ENCODE results near the gene SLC10A1. TPM values are rescaled to one million over a fixed set of nuclear protein-coding genes. Genes with fewer than 3 reads are reported as not detected.

Gene SLC10A1
- total and polyA plus RNA-seq, 2 donors from 2014 or later, result not detected

- Histone ChIP-seq H3K36me3 (ENCODE audit: control insufficient read depth in 2 of 3, insufficient read depth in 3 of 3, low read length in 3 of 3) (peaks cover 28 to 70% (median 47%) of the 10 kb centered on the region in 3 donors), H3K9me3 (ENCODE audit: control insufficient read depth in 2 of 3, insufficient read depth in 1 of 3, low read length in 3 of 3) (no peaks in the 10 kb centered on the region), H3K4me3 (ENCODE audit: low read length in 3 of 3) (no peak overlapping the region), H3K27ac (ENCODE audit: low read depth in 2 of 2, low read length in 2 of 2) (no peak overlapping the region), H3K27me3 (ENCODE audit: control insufficient read depth, insufficient read depth, low read length) (no peaks in the 10 kb centered on the region), H3K9ac (ENCODE audit: low read length in 3 of 3) (no peak overlapping the region), H3K4me1 (ENCODE audit: control insufficient read depth in 2 of 3, insufficient read depth in 2 of 3, low read depth in 1 of 3, low read length in 3 of 3) (peaks cover 12 to 25% (median 13%) of the 10 kb centered on the region in 3 donors)
- peak in 1 of 5 donors; percentile 70 for DNase-seq
- intact Hi-C loops (cut with DNase I), result no loop called here
- TF ChIP-seq CTCF (IDR thresholded peaks at IDR 0.05; ENCODE audit: borderline replicate concordance, extremely low read depth, insufficient read depth), result no peak
- no peak for FAIRE-seq
These were observed 25.9 kb downstream of the SLC10A1 start for GRCh38 chr14:69771136-69771535.

- H3K27me3 ChIP-seq (ENCODE audit: control insufficient read depth, insufficient read depth, low read length), result no peaks in the 10 kb centered on the region
- H3K9ac ChIP-seq (ENCODE audit: low read length in 3 of 3), result no peak overlapping the region
- intact Hi-C loops (cut with DNase I), result no loop called here
- FAIRE-seq, result no peak
- DNase-seq, result no peak
- no peak overlapping the region for H3K27ac ChIP-seq (ENCODE audit: low read depth in 2 of 2, low read length in 2 of 2)
- no peak overlapping the region for H3K4me3 ChIP-seq (ENCODE audit: low read length in 3 of 3)
- no peaks in the 10 kb centered on the region for H3K9me3 ChIP-seq (ENCODE audit: control insufficient read depth in 2 of 3, insufficient read depth in 1 of 3, low read length in 3 of 3)
- peaks cover 28 to 65% (median 45%) of the 10 kb centered on the region in 3 donors for H3K36me3 ChIP-seq (ENCODE audit: control insufficient read depth in 2 of 3, insufficient read depth in 3 of 3, low read length in 3 of 3)
- no peak for TF ChIP-seq CTCF (IDR thresholded peaks at IDR 0.05; ENCODE audit: borderline replicate concordance, extremely low read depth, insufficient read depth)
- peaks cover 12 to 25% (median 13%) of the 10 kb centered on the region in 3 donors for H3K4me1 ChIP-seq (ENCODE audit: control insufficient read depth in 2 of 3, insufficient read depth in 2 of 3, low read depth in 1 of 3, low read length in 3 of 3)
These were observed 26.5 kb downstream of the SLC10A1 start for GRCh38 chr14:69770559-69770958.

GRCh38 chr14:69769623-69770022 is 27.4 kb downstream of the SLC10A1 start:
- Histone ChIP-seq H3K36me3 (ENCODE audit: control insufficient read depth in 2 of 3, insufficient read depth in 3 of 3, low read length in 3 of 3) (peaks cover 28 to 56% (median 41%) of the 10 kb centered on the region in 3 donors), H3K4me3 (ENCODE audit: low read length in 3 of 3) (peak overlapping the region in 2 of 3 donors; percentile 39 to 47), H3K27me3 (ENCODE audit: control insufficient read depth, insufficient read depth, low read length) (no peaks in the 10 kb centered on the region), H3K9me3 (ENCODE audit: control insufficient read depth in 2 of 3, insufficient read depth in 1 of 3, low read length in 3 of 3) (no peaks in the 10 kb centered on the region), H3K4me1 (ENCODE audit: control insufficient read depth in 2 of 3, insufficient read depth in 2 of 3, low read depth in 1 of 3, low read length in 3 of 3) (peaks cover 12 to 25% (median 13%) of the 10 kb centered on the region in 3 donors), H3K27ac (ENCODE audit: low read depth in 2 of 2, low read length in 2 of 2) (no peak overlapping the region), H3K9ac (ENCODE audit: low read length in 3 of 3) (no peak overlapping the region)
- intact Hi-C loops (cut with DNase I), result no loop called here
- no peak for FAIRE-seq
- no peak for TF ChIP-seq CTCF (IDR thresholded peaks at IDR 0.05; ENCODE audit: borderline replicate concordance, extremely low read depth, insufficient read depth)
- DNase-seq, result no peak

- Histone ChIP-seq H3K9me3 (ENCODE audit: control insufficient read depth in 2 of 3, insufficient read depth in 1 of 3, low read length in 3 of 3) (no peaks in the 10 kb centered on the region), H3K4me3 (ENCODE audit: low read length in 3 of 3) (peak overlapping the region; percentile 45 to 99 (median 95)), H3K9ac (ENCODE audit: low read length in 3 of 3) (peak overlapping the region in 2 of 3 donors; percentile 100), H3K36me3 (ENCODE audit: control insufficient read depth in 2 of 3, insufficient read depth in 3 of 3, low read length in 3 of 3) (peaks cover 28 to 56% (median 36%) of the 10 kb centered on the region in 3 donors), H3K27me3 (ENCODE audit: control insufficient read depth, insufficient read depth, low read length) (no peaks in the 10 kb centered on the region), H3K4me1 (ENCODE audit: control insufficient read depth in 2 of 3, insufficient read depth in 2 of 3, low read depth in 1 of 3, low read length in 3 of 3) (peaks cover 12 to 25% (median 13%) of the 10 kb centered on the region in 3 donors), H3K27ac (ENCODE audit: low read depth in 2 of 2, low read length in 2 of 2) (no peak overlapping the region)
- TF ChIP-seq CTCF (IDR thresholded peaks at IDR 0.05; ENCODE audit: borderline replicate concordance, extremely low read depth, insufficient read depth), result no peak
- intact Hi-C loops (cut with DNase I), result no loop called here
- FAIRE-seq (no peak), DNase-seq (no peak)
These were observed 28.2 kb downstream of the SLC10A1 start for GRCh38 chr14:69768873-69769272.

Measured in kidney (tissue), 14 donors.